ENCODE measurements around the gene APOL2. TPM values are rescaled to one million over a fixed set of nuclear protein-coding genes. Genes with fewer than 3 reads are reported as not detected.
"Not testable (repeated sequence)": the region's sequence is repeated elsewhere in the genome, so short reads cannot be mapped to it uniquely, and the experiment has no call there.

Gene APOL2
- total RNA-seq, 1 experiment from 2014 or later, result 44.0 TPM

- DNase-seq (ENCODE audit: low spot score), result no peak
Observed at GRCh38 chr22:36239150-36239400, 252 bp downstream of the APOL2 start.

- no peak for DNase-seq (ENCODE audit: low spot score)
Observed at GRCh38 chr22:36238373-36239149, 766 bp downstream of the APOL2 start.

DNA sequence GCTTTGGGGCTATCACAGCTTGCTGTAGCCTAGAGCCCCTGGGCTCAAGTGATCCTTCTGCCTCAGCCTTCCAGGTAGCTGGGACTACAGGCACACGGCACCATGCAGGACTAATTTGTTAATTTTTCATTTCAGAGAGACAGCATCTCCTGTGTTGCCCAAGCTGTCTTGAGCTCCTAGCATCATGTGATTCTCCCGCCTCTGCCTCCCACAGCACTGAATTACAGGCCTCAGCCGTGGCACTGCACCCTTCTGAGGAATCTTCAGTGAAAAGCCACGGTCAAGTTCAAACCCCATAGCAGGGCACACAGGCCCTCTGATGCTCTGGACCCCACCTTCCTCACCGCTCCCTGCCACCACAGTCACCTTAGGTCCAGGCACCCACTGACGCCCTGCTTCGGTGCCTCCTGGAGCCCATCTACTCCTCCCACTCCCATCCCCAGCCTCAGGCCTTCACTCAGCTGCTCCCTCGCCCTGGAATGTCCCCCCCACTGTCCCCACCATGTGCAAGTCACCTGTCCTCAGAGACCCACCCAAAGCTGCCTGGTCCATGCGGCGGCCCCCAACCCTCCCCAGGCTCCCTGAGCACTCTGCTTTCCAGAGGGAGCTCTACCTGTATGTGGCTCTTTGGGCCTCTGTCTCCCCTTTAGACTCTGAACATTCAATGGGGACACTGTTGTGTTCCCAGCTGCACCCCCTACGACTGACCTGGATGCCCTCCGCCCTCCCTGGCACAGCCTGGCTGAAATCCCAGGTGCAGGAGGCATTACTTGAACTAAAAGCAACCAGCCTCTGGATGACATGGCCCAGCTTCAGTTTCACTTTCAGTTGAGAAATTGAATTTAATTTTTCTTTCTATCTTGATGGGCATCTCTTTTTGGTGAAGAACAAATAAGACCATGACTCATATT is 1.6 kb downstream of the APOL2 start:
- no peak for DNase-seq (ENCODE audit: low spot score)

DNA sequence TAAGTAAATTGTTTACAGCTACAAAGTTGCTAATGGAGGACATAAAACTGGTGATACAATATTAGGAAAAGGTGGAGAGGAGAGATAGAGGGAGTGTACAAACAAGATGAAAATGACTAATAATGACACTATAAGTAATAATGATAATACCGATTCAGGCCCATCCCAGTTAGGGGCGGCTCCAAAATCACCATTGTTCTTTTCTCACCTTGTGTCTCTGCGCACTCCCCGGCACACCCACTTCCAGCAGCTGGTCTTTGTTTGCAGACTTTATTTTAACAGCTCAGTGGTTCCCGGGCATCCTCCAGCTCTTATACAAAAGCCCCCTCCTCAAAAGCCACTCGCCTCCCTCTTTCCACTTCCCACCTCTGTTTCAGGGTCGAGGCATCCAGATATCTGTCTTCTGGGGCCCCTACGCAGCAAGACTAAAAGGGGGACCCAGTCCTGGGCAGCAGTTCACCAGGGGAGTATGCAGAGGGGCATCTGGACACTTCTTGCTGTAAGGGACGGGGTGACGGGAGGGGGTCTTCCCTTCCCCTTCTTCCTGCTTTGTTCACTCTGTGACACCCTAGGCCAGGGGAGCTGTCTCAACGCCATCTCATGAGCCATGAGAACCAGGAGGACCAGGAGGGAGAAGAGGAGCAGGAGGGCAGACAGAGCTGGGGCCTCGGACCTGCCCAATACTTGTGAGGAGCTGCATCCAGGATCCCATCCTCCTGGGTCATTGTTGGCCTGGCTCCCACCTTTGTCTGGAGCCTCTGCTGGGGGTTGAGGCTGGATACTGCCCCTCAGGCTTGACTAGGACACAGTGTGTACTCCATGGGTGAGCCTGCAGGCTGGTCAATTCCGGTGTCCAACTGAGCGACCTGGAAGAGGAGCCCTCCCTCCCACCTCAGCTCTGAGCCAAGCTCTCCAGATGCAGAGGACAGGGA is 2.7 kb downstream of the APOL2 start:
- DNase-seq (ENCODE audit: low spot score), result no peak

DNA sequence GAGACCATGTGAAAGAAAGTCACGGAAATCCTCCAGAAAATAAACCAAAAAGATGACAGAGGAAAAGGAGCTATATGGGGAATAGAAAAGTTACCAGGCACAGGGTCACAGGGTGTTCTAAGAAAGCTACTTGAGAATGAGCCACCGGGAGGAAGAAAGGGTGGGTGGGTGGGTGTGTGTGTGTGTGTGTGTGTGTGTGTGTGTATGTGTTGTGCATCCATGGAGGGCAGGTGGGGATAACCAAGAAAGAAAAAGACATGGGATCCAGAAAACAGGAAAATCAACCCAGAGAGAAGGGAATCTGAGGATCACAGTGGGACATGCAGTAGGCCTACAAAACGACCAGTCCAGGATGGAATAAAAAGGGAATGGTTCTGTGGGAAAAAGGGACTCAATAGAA is 3.7 kb downstream of the APOL2 start:
- DNase-seq (ENCODE audit: low spot score), result no peak

DNA sequence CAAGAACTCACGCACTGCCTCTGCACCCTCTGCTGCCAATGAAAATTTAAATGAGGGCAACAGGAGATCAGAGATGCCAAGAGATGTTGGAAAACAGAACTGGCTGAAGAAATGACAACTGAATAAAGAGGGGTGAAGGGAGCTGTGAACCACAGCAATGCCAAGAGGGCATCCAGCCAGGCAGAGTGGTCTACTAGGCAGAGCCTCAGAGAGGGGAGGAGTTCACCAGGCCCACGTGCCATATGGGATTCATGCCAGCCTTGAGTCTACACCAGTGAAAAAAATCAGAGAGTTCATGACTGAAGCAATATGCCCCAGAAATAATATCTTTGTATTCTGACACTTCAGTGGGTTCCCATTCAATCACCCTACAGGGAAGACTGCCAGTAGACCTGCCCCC is 4.4 kb downstream of the APOL2 start:
- DNase-seq (ENCODE audit: low spot score), result no peak

DNA sequence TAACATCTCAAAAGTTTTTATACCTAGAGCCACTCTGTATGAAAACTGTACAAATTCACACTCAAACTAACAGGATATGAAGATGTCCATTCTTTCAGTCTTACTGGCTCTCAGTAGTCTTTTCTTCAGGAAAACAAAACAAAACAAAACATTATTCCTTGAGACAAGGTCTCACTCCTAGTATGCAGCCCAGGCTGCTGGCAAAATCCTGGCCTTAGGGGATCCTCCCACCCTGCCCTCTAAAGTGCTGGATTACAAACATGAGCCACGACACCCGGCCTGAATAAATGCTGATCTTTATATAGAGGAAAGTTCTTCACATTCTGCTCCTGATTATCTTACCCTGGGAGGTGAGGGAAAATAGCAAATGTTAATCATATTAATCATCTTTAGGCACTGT is 5.1 kb downstream of the APOL2 start:
- DNase-seq (ENCODE audit: low spot score), result no peak

DNA sequence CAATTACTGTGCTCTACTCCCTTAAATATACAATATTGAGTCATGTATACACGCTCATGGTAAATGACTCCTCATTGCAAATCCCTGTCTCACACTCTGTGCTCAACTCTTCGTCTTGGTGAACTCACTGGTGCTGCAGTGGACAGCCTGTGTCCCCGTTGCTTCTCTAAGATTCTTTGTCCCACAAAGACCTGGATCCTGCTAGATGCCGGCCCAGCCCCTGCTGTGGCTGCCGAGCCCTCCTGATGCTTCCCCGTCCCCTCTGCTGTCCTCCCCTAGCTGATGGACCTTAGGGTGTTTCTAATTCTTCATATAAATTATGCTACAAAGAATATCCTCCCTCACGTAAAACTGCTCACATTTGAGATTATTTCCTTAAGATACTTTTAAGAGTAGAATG is 5.5 kb downstream of the APOL2 start:
- DNase-seq (ENCODE audit: low spot score), result no peak

DNA sequence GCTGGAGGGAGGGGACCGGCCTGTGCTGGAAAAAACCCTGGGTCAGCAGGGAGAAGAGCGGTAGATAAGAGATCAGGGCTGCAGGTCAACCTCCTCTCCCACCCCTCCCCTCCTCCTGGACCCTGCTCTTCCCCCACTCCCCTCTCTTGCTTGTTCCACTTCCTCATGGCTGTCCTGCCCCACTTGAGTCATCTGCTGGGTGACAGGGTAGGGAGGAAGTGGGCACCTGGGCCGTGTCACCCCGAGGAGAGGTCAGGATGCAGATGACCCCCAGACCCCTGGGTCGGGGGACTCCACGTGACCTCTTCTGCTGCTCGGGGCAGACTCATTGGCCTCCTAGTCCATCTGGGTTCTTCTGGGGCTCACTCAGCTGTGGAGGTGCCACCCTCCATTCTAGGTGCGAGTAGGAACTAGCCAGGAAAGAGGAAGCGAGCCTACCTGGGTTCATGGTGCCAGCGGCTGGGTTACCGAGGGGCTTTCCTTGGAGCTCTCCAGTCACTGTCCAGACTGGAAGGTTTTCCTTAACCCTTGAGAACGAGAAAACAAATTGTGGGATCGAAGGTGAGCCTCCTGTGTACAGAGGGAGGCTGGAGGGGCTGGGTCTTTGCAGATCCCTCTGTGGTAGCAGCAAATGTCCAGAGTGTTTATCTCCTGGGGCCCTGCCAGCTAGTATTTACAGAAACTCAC is 6.5 kb downstream of the APOL2 start:
- DNase-seq (ENCODE audit: low spot score), result no peak

DNA sequence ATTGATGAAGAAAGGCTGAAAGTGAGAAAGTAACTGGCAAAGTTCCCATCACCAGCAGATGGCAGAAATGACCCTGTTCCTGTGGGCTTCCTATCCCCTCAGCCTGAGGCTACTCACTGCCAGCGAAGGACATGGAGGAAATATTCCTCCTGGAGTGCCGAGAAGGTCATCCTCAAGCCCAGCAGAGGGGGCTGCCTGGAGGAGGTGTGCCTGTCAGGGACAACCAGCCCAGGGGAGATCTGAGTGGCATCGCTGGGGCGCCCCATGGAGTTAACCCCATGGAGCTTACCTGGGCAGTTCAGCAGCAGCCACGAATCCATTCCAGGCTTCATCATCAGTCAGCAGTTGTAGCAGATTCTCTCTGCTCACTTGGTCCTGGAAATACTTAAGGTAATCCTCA is 8.3 kb downstream of the APOL2 start:
- not testable (repeated sequence) for DNase-seq (ENCODE audit: low spot score)

GRCh38 chr22:36229649-36230048 is 9.7 kb downstream of the APOL2 start:
- DNase-seq (ENCODE audit: low spot score), result not testable (repeated sequence)

GRCh38 chr22:36228944-36229343 is 10.4 kb downstream of the APOL2 start:
- DNase-seq (ENCODE audit: low spot score), result no peak

GRCh38 chr22:36228369-36228768 is 11.0 kb downstream of the APOL2 start:
- DNase-seq (ENCODE audit: low spot score), result not testable (repeated sequence)

DNA sequence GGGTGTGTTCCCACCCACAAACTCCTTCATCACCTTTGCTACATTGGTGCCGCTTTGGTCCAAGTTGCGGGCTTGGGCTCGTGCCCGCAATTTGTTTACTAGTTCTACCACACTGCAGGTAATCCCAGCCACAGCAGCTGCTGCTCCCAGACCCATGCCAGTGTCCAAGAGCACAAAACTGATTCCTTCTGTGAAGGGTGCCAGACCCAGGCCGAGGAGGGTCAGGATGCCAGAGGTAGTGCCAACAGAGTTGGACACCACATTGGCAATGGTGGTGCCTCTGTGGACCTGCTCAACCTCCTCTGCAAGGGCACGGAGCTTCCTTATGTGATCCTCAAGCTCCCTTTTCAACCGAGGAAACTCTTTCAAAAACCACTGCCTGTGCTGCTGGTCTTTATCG is 11.5 kb downstream of the APOL2 start:
- DNase-seq (ENCODE audit: low spot score), result no peak

GRCh38 chr22:36227396-36227795 is 11.9 kb downstream of the APOL2 start:
- no peak for DNase-seq (ENCODE audit: low spot score)

GRCh38 chr22:36226189-36226588 is 13.1 kb downstream of the APOL2 start:
- DNase-seq (ENCODE audit: low spot score), result no peak

GRCh38 chr22:36225333-36225922 is 13.9 kb downstream of the APOL2 start:
- no peak for DNase-seq (ENCODE audit: low spot score)

DNA sequence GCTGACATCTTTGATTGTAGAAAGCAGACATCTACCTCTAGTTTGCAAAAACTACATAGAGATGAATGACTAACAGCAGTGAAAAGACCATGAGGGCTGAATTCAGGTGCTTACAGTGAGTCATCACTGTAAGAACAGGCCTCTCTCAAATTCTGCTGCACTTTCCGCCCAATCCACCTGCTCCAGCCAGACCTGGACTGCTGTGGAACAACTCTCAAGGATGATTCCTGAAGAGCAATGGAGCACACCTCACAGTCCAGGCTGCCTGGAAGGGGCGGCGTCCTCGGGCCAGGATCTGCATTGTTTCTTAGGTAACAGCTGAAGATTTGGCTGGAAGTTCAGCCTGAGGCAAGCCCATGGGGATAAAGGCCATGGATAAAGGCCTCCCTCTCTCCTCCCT is 15.1 kb downstream of the APOL2 start:
- DNase-seq (ENCODE audit: low spot score), result no peak

DNA sequence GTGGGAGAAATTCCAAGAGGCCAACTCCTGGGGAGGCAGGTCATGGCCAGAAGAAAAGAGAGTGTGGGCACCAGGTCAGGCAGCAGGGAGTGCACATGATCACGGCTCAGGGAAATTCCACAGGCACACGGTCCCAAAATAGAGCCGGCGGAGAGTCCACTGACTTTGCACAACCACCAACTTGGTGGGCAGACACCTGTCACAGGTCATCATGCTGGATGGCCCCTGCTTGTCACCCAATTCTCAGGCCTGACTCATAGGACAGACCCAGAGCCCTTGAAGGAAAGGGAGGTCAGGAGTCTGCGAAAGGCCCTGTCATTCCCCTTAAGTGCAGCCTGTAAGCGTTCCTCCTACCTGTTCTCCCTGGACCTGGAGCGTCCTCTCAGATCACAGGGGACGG is 15.8 kb downstream of the APOL2 start:
- DNase-seq (ENCODE audit: low spot score), result no peak

GRCh38 chr22:36222887-36223450 is 16.4 kb downstream of the APOL2 start:
- no peak for DNase-seq (ENCODE audit: low spot score)

Measured in H4 (cell line).